NOMO-1 (cell line): ENCODE results near the gene MFSD6.

Source experiments
- DNase-seq, 2 experiments: peaks; one replicate each; lab custom pipeline; 2025; ENCODE audit not compliant: unreplicated experiment in 2 of 2; lab: John Stamatoyannopoulos, UW

Gene MFSD6

DNA sequence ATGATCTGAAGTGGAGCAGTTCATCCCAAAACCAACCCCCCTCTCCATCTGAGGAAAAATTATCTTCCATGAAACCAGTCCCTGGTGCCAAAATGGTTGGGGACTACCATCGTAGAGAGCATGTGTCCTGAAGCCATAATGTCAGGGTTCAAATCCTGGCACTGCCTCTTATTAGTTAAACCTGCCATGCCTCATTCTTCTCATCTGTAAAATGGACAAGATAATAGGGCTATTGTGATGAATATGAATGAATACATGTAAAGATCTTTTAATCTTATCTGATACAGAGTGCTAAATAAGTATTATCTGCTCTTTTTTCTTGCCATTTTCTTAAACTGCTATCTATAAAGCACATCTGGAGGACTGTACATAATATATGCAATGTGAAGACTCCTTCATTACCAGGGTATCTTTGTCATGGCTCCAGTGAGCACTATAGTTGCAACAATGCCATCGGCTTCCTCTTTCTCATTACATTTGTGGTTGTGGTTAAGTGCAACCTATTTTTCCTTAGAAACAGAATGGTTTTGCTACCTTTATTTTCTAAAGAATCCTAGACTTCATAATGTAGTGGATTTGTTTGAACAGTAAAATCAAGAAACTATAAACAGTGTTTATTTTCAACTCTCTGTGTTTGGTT, 27.0 kb downstream of the MFSD6 start:
- peak; percentile 59 to 78 for DNase-seq

DNA sequence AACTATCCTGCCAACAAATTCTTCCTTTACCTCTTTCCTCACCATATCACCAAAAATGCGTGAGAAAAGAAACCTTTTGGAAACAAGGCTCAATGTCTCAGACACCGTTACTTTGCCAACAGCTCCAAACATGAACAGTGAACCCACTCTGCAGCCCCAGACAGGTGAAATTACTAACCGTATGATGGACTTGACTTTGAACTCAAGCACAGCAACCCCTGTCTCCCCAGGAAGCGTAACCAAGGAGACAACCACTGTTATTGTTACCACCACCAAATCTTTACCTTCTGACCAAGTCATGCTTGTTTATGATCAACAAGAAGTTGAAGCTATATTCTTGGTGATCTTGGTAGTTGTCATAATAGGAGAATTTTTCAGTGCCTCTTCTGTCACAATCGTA, 28.4 kb downstream of the MFSD6 start:
- no peak for DNase-seq

DNA sequence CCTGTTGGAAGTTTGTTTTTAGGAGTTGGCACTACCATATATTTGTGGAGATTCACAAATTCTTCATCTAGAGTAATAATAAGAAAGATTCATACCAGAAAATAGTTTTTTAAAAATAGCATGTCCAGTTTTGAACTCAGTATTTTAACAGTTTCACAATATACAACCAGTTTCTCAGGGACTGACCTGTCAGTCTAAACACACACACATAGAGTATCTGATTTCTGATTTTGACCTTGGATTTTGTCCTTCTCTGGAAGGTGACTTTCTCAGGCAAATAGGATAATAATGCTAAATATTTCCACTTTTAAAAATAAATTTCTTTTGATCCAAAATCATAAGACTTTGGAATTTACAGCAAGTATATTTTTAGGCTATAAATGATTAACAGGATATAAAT, 32.0 kb downstream of the MFSD6 start:
- DNase-seq, result no peak

DNA sequence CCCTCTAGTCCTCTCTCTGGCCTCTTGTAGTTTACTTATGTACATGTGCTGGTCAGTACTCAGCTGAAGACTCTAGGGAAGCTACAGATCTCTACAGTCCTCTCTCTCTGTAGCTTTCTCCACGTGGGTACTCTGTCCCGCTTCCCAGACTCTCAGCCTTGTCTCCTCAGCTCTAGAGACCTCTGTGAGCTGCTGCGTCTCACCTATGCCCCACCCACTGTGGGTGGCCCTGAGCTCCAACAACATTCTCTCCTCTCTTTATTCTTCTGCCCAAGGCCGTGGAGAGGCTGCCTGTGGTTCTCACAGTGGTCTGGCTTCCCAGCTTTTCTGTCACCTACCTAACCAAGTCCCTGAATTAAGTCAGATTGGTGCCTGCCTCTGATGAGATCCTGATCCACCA, 33.4 kb downstream of the MFSD6 start:
- DNase-seq, result no peak

DNA sequence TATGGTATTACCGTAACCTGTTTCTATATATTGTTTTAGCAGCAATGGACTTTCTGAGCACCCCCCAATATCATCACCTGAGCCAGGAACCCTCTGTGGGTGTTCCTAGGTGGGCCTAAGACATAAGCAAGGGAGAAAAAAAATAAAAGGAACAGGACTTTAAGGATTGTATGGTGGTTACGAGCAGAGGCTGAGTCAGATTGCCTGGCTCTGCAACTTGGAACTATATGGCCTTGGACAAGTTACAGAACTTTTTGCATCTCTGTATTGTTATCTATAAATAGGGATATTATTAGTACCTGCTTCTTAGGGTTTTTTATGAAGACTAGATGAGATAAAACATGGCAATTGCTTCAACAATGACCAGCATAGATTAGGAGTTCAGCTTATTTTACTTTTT, 34.9 kb downstream of the MFSD6 start:
- no peak for DNase-seq

DNA sequence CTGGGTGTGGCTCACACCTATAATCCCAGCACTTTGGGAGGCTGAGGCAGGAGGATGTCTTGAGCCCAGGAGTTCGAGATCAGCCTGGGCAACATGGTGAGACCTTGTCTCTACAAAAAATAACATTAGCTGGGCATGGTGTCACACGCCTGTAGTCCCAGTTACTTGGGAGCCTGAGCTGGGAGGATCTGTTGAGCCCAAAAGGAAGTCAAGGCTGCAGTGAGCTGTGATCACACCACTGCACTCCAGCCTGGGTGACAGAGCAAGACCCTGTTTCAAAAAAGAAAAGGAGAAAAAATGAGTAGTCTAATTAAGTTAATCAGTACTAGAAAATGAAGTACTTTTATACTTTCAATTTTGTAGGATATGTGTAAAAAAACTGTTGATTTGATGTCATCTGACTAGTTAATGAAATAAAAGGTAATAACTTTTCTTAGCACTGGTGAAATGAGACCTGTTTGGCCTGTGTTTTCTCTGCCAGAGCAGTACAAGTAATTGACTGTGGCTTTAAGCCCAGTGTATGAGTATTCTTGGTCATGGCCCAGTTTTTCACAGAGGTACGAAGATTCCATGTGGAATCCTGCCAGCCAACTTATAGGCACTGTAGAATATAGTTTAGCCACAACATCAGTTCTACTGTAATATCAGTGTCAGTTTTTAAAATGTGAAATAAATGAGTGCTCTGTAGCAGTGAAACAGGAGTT, 35.8 kb downstream of the MFSD6 start:
- no peak for DNase-seq

DNA sequence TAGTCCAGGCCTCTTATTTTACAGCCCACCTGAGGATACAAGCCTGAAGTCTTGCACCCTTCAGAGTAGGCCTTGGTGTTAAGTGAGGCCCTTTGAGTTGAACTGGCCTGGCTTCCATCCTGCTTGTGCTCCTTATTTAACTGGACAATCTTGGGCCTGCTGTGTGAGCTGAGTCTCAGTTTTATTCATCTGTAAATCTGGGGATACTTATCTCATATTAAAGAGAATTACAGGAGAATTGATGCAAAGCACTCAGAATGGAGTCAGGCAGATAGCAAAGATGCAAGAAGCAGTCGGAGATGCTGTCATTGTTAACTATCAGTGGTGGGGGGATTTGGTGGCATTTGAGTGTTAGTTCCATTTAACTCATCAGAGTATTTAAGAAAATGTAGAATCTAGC, 36.8 kb downstream of the MFSD6 start:
- no peak for DNase-seq

DNA sequence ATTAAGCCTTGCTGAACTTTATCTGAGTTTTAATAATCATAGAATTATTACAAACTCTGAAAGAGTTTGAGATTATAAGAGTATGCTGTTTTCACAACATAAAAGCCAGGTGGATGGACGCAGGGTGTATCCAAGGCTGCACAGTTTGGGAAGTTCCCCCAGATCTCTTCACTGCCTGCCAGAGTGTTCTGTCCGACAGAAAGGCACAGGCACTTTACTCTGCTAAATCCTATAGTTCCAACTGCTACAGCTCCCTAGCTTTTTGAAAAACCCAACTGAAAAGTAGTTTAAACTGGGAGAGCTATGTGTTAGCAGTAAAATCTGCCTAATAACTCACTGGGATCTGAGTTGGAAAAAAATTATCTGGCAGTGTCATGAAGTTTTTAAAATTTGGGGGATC, 38.0 kb downstream of the MFSD6 start:
- no peak for DNase-seq

DNA sequence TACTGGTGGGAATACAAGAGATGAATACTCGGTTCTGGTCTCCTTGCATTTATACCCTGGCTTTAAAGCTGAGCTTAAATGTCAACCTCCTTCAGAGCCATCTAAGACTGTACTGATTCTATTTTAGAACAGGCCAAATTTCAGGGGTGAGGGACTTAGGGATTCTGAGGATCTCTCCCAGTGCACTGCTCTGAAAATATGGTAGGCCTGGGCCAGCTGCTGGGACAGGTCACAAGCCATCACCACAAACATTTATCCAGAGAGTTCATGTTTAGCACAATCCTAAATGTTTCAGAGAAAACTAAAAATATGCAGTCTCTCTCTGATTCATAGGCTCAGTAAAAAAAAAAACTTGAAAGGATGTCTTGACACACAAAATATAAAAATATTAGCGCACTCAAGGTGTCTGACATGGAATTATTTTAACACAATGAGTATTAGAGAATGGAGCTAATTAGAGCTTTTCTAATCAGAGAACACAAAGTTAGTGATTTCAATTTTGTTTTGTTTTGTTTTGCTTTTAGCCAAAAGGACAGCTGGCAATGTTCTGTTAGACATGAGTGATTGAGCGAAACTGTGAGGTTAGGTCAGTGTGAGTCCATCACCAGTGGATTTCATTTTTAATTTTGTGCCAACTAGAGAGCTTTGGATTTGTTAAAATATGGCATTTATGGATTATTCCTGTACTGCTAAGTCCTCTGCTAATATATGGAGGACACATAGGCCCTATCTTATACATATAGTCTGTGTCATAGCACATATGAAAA, 38.8 kb downstream of the MFSD6 start:
- DNase-seq, result no peak

DNA sequence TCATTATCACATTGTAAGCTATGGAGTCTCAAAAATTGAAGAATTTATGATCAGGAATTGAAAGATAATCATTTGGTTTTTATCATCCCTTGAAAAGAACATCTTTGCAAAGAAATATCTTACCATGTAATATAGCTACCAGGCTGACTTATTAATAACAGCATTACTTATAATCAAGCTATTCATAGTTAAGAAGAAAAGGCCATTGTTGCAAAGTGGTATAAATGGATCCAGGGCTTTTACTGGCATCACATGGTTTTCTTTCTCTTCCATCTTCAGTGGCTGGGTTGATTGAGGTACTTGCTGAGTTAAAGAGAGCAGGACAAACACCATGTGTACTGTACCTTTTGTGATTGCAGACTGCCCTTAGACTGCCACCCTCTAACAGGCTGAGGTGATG, 39.6 kb downstream of the MFSD6 start:
- no peak for DNase-seq

DNA sequence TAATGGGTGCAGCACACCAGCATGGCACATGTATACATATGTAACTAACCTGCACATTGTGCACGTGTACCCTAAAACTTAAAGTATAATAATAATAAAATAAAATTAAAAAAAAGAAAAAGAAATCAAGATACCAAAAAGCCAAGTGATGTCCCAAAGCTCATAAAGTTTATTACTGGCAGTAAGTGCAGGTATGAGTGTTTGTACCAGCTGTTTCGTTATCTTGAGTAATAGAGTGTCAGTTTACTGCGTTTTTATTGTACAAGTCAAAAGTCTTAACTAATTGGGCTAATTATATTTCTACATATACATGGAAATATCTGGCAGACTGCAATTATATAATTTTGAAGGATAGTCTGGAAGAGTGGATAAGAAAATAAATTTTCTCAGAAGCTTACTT, 41.8 kb downstream of the MFSD6 start:
- DNase-seq, result no peak

DNA sequence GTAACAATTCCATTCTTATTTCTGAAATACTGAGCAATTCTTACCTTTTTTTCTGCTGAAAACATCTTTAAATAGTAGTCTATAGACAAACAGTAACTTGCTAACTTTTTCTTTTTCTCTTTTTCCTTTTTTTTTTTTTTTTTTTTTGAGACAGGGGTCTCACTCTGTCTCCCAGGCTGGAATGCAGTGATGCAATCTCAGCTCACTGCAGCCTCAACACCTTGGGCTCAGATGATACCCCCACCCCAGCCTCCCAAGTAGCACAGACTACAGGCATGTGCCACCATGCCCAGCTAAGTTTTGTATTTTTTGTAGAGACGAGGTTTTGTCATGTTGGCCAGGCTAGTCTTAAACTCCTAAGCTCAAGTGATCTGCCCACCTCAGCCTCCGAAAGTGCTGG, 42.2 kb downstream of the MFSD6 start:
- no peak for DNase-seq

DNA sequence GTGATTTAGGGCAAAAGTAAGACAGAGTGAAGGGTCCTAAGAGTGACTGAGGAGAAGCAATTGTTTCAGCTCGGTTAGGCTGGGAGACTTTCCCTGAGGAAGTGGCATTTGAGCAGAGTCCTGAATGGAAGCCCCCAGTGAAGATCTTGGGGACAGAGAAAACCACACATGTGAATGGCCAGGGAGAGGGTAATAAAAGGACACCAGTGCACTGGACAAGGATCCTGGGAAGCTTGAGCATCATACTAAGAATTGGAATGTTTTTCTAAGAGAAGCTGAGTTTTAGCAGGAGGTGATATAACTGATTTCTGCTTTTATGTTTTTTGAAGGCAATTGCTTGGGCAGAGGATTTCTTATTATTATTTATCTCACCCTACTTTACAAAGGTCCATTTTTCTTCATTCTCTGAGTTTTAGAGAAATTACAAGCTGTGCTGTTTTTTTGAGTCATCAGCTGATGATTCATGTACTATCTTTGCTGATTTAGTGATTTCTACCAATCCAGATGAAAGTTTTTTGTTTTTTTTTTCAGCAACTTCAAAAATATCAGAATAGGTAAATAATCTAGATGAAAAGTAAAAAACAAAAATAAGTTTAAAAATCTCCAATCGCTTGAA, 43.5 kb downstream of the MFSD6 start:
- DNase-seq, result no peak

DNA sequence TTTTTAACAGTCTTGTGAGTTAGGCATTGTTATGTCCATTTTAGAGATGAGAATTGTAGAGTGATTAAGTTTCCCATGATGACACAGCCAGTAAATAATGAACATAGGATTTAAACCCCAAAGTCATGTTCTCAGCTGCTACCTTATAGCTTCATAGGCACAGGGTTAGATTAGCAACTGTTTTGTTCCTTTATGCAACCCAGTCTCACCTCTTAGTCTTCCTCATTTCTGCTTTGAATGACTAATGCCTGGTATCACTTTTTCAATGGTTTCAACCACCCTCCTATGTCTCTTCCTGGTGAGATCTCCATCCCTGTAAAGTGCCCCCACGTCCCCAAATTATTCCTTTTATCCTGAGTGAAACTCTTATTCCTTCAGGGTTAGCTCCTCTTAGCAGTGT, 44.3 kb downstream of the MFSD6 start:
- peak in 1 of 2 experiments; percentile 23 for DNase-seq

DNA sequence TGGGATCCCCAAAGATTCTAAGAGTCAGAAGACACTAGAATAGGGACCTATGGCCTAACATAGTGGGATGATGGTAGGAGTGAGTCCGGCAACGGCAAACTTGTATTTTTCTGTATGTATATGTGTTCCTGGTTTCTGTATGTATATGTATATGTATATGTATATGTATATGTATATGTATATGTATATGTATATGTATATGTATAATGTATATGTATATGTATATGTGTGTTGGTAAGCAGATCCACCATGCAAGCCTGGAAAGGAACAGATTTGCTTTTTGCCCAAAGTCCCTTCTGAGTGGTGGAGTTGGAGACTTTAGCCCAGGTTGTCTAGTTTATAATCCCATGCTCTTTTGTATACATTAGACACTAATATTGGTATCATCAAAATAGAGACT, 46.6 kb downstream of the MFSD6 start:
- no peak for DNase-seq

DNA sequence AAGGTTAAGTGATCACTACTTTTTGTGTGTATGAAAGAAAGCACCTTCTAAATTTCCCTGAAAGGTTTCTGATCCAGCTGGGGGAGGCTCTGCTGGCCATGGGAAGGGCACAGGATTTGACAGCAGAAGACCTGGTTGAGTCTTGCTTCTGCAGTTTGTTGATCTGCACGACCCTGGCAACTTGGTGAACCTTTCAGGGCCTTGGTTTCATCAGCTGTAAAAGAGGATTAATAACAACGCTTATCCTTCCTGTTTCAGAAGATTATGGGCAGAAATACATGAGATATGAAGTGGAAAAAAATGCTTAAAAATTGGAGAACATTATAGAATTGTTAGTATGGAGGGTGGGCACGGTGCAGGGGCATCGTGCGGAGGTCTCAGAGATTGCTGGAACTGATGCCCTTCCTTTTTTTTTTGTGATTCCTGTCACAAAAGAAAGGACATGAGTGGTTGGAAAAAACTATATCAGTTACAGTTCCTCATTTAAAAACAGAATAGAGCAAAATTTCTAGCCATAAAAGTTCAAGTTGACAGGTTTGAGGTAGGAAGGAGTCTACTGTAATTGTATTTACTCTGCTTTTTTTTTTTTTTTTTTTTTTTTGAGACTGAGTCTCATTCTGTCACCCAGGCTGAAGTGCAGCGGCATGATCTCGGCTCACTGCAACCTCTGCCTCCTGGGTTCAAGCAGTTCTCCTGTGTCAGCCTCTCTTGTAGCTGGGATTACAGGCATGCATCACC, 47.4 kb downstream of the MFSD6 start:
- no peak for DNase-seq

DNA sequence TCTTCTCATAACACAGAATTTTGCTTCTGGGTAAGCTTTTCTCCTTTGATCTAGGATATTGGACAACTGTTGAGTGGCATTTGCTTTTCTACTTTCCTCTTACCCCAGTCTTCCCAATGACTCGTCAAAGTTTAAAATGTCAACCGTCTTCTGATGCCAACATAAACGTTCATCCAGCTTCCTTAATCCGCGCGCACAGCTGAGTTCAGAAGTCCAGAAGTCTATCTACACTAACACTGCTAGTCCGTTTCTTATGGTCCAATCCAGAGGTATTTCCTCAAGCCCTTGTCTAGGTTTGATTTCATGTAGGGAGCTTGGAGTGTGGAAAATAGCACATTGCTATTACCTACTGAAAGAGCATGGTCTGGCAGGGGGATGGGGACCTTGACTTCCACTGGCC, 48.7 kb downstream of the MFSD6 start:
- DNase-seq, result no peak

DNA sequence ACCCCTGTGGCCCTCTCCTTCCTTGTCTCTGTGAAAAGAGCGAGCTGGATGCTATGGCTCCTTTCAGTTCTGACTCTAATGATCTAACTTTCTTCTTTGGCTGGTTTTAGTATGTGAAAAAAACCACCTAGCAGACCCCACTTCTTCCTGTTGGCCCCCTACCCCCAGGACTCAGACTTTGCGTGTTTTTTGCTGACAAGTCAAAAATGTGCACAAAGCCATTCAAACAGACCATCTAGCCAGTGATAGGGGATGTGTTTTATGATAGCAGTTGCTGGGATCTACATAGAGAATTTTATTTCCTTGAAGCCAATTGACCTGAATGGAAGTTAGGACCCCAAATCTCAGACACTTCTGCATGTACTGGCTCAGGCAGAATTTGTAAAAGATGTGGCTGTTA, 49.1 kb downstream of the MFSD6 start:
- DNase-seq, result no peak

DNA sequence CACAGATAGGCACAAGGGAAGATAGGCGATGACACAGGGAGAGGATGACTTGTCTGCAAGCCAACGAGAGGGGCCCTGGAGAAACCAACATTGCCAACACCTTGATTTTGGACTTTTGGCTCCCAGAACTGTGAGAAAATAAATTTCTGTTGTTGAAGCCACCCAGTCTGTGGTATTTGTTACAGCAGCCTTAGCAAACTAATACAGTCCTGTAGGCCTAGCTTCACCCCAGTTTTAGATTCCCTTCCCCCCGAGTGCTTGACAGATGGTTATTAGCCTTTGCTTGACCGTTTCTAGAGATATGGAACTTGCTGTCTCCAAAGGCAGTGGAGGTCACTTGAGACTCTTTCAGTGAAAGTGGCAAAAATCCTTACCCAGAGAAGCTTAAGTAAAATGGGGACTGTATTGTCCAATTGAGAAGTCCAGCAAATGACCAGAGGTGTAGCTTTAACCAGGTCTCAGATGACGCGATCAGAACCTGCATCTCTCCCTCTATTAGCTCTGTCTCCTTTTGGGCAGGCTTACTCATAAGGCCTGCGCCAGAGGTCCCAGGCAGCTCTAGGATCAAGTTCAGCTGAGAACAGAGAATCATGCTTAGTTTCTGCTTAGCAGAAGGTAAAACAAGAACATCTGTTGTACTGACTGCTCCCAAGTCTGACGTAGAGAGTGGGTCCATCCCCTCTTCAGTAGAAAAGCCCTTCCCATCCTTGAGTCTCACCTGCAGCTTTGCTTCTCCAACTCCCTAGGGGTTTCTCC, 50.4 kb downstream of the MFSD6 start:
- DNase-seq, result no peak

DNA sequence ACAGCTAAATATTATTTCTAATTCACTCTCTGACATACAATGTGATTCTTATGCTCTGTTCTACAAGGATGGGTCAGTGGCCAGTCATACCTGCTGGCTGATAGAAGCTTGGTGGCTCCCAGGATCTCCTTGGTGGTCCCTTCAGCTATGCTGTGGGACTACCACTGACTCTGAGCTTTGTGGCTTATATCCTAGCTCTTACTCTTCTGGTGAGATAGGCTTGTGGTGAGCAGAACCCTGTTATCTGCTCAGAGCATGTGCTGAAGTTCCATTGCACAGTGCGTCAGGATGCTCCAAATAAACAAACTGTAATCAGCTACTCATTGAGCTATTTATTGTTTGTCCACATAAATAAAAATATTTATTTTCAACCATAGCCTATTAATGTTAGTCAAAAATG, 51.7 kb downstream of the MFSD6 start:
- DNase-seq, result no peak
